Nucleus accumbens (tissue), 56 donors: ENCODE data around the gene RGS4.
"Not testable (repeated sequence)": the region's sequence is repeated elsewhere in the genome, so short reads cannot be mapped to it uniquely, and the experiment has no call there.

Experiments used
- DNase-seq, 56 donors: peaks; one replicate each; lab custom pipeline; 2025; lab: John Stamatoyannopoulos, UW

The RGS4 gene

GRCh38 chr1:163066686-163067085 lies 2.5 kb upstream of the RGS4 start:
- peak in 2 of 56 donors; percentile 1 for DNase-seq

GRCh38 chr1:163068716-163069115 lies 445 bp upstream of the RGS4 start:
- peak in 1 of 56 donors; percentile 3 for DNase-seq

GRCh38 chr1:163069655-163070277 lies 605 bp downstream of the RGS4 start:
- DNase-seq = no peak

GRCh38 chr1:163071405-163072255 lies 2.5 kb downstream of the RGS4 start:
- peak in 27 of 56 donors; percentile 3 to 74 (median 25) for DNase-seq

GRCh38 chr1:163072658-163073057 lies 3.5 kb downstream of the RGS4 start:
- DNase-seq = no peak

GRCh38 chr1:163074004-163074403 lies 4.8 kb downstream of the RGS4 start:
- no peak for DNase-seq

GRCh38 chr1:163074716-163075284 lies 5.6 kb downstream of the RGS4 start:
- no peak for DNase-seq

GRCh38 chr1:163076044-163076443 lies 6.9 kb downstream of the RGS4 start:
- no peak for DNase-seq

GRCh38 chr1:163076446-163076845 lies 7.3 kb downstream of the RGS4 start:
- DNase-seq = no peak

- DNase-seq = no peak
Observed at GRCh38 chr1:163076981-163077761, 8.0 kb downstream of the RGS4 start.

- DNase-seq = no peak
Observed at GRCh38 chr1:163082971-163083370, 13.8 kb downstream of the RGS4 start.

GRCh38 chr1:163083690-163084089 lies 14.5 kb downstream of the RGS4 start:
- no peak for DNase-seq

GRCh38 chr1:163084330-163084729 lies 15.2 kb downstream of the RGS4 start:
- no peak for DNase-seq

- DNase-seq = no peak
Observed at GRCh38 chr1:163085041-163085903, 16.1 kb downstream of the RGS4 start.

- no peak for DNase-seq
Observed at GRCh38 chr1:163085904-163086268, 16.7 kb downstream of the RGS4 start.

GRCh38 chr1:163089117-163089516 lies 20.0 kb downstream of the RGS4 start:
- not testable (repeated sequence) for DNase-seq

- DNase-seq = no peak
Observed at GRCh38 chr1:163090321-163090945, 21.3 kb downstream of the RGS4 start.

GRCh38 chr1:163093169-163093568 lies 24.0 kb downstream of the RGS4 start:
- no peak for DNase-seq

GRCh38 chr1:163093579-163093978 lies 24.4 kb downstream of the RGS4 start:
- DNase-seq = no peak
